HepG2 (cell line): ENCODE data around the gene RABGAP1L. TPM values are rescaled to one million over a fixed set of nuclear protein-coding genes. Genes with fewer than 3 reads are reported as not detected.

ENCODE experiments used
- ATAC-seq: fragments of 200-7000 bp; cut with Tn5 transposase; 3 replicates; pipeline ENCODE4 v1.9.1; 2020; ENCODE audit warnings: mild to moderate bottlenecking, moderate library complexity
- BruUV-seq: library from RNA; stranded (reverse); fragments of 400-500 nt; replicated peaks from 2 replicates; lab custom pipeline; 2021; lab: Mats Ljungman, UMichigan
- CTCF ChIA-PET: fragments of 300-600 bp; formaldehyde crosslinking; extraction: SDS; loops from one replicate; lab custom pipeline; 2021; ENCODE audit warnings: low total read pairs, inconsistent platforms, low intra/inter-chr PET ratio; lab: Yijun Ruan, JAX
- POLR2A ChIA-PET: fragments of 350-600 bp; sonication (Branson Sonifier 250); formaldehyde crosslinking; loops from one replicate; lab custom pipeline; 2020; ENCODE audit warnings: antibody characterized with exemption, inconsistent platforms; lab: Yijun Ruan, JAX
- DNase-seq: peaks from one replicate; pipeline ENCODE4 v3.0.0-alpha.2; 2015; ENCODE audit warnings: low spot score
- FAIRE-seq: peaks from 3 replicates; lab custom pipeline; 2011; peaks lifted over from hg19 to GRCh38; lab: Jason Lieb, UNC
- H2AFZ ChIP-seq: one replicate; pipeline ENCODE4 v1.6.1; 2011; ENCODE audit warnings: low read length, inconsistent platforms
- H3K27ac ChIP-seq: fragments of 300-600 bp; 3 replicates; pipeline ENCODE4 v1.8.0; 2011; ENCODE audit warnings: mixed run types, mild to moderate bottlenecking, mixed read lengths, low read length, inconsistent platforms; ENCODE audit not compliant: insufficient read depth; ENCODE audit errors: extremely low read length
- H3K27me3 ChIP-seq, 2 experiments: fragments of 200-600 bp in 1 of 2; 2 replicates in 1 of 2; 3 replicates in 1 of 2; pipeline versions ENCODE4 v1.6.0 to v1.8.0; 2011; ENCODE audit warnings: low read length in 2 of 2, mild to moderate bottlenecking in 2 of 2, moderate library complexity in 2 of 2, inconsistent platforms in 1 of 2; ENCODE audit not compliant: insufficient read depth in 2 of 2, control insufficient read depth in 1 of 2
- H3K36me3 ChIP-seq, 2 experiments: fragments of 200-600 bp in 1 of 2; replicated peaks in 1 of 2; 2 replicates in 1 of 2; 3 replicates in 1 of 2; pipeline versions ENCODE4 v1.5.1 to v1.8.0; 2011; ENCODE audit warnings: low read length in 2 of 2, inconsistent platforms in 1 of 2; ENCODE audit not compliant: insufficient read depth in 2 of 2, control insufficient read depth in 1 of 2
- H3K4me1 ChIP-seq: 2 replicates; pipeline ENCODE4 v1.5.1; 2012; ENCODE audit warnings: low read length, inconsistent platforms; ENCODE audit not compliant: insufficient read depth
- H3K4me2 ChIP-seq: 2 replicates; pipeline ENCODE4 v1.6.0; 2011; ENCODE audit warnings: low read depth, low read length, inconsistent platforms
- H3K4me3 ChIP-seq, 3 experiments: fragments of 200-600 bp in 1 of 3; sonication (generic), shearing (Covaris generic) in 1 of 3; replicated peaks in 1 of 3; 2 replicates each; pipeline ENCODE4 v1.5.1; 2011 to 2016; ENCODE audit warnings: low read length in 3 of 3, inconsistent platforms in 2 of 3, low read depth in 2 of 3, mild to moderate bottlenecking in 2 of 3, control low read depth in 1 of 3, mixed read lengths in 1 of 3; ENCODE audit not compliant: insufficient read depth in 1 of 3
- H3K79me2 ChIP-seq: one replicate; pipeline ENCODE4 v1.6.1; 2011; ENCODE audit warnings: low read length, inconsistent platforms; ENCODE audit not compliant: insufficient read depth
- H3K9ac ChIP-seq: 2 replicates; pipeline ENCODE4 v1.6.0; 2011; ENCODE audit warnings: mild to moderate bottlenecking, low read depth, low read length, inconsistent platforms; ENCODE audit not compliant: insufficient read depth
- H3K9me3 ChIP-seq: 2 replicates; pipeline ENCODE4 v1.5.1; 2012; ENCODE audit warnings: mild to moderate bottlenecking, low read length
- H4K20me1 ChIP-seq: 2 replicates; pipeline ENCODE4 v1.6.0; 2011; ENCODE audit warnings: inconsistent platforms, mild to moderate bottlenecking, low read length, moderate library complexity; ENCODE audit not compliant: insufficient read depth
- MAX ChIP-seq: IDR thresholded peaks from 2 replicates; pipeline ENCODE4 v1.6.1; 2012; ENCODE audit warnings: inconsistent platforms
- NR2F2 ChIP-seq: IDR thresholded peaks from 2 replicates; pipeline ENCODE4 v1.6.1; 2012; ENCODE audit warnings: low read depth, inconsistent platforms, borderline replicate concordance
- ZNF570 ChIP-seq: sonication (generic); formaldehyde crosslinking; IDR thresholded peaks from 2 replicates; pipeline ENCODE4 v1.4.0; 2020; ENCODE audit warnings: mild to moderate bottlenecking, missing genetic modification reagents, borderline replicate concordance
- WGBS: methylation state at CpG from one replicate; pipeline ENCODE4 v1.1.6; 2017; ENCODE audit warnings: low lambda C conversion rate; 5-methylcytosine and 5-hydroxymethylcytosine counted together
- in situ Hi-C: cut with HindIII; loops from 2 replicates; pipeline ENCODE4 v1.10.0; 2017; ENCODE audit warnings: low pct_unique_long_range_greater_than_20kb; ENCODE audit not compliant: extremely low pct_ligation_motif_present
- intact Hi-C: fragments of 100-400 bp; cut with micrococcal nuclease; formaldehyde crosslinking; loops from one replicate; pipeline ENCODE4 v1.10.0; 2022; ENCODE audit not compliant: unreplicated experiment
- polyA plus RNA-seq, 8 experiments: library from polyadenylated mRNA; depleted of rRNA in 3 of 8; stranded (reverse) in 7 of 8; unstranded in 1 of 8; fragments of >200 nt; fragmentation: Illumina TruSeq in 4 of 8; extraction: Trizol in 4 of 8; gene quantifications; 2 replicates each; pipeline versions ENCODE4 v1.2.1 to v1.2.3, GENCODE V29; 2011 to 2016; ENCODE audit warnings: low read depth in 4 of 8, missing spikeins in 1 of 8, mixed read lengths in 1 of 8; ENCODE audit not compliant: insufficient read depth in 1 of 8
- total RNA-seq, 5 experiments: library from RNA; depleted of rRNA; stranded (reverse); fragments of >200 nt; fragmentation: Illumina TruSeq; extraction: Trizol; gene quantifications; 2 replicates each; pipeline ENCODE4 v1.2.3, GENCODE V29; 2016; ENCODE audit warnings: low read depth in 1 of 5
- TF ChIP-seq, protein P1 (sequence below): IDR thresholded peaks from 2 replicates; pipeline ENCODE4 v1.6.1; 2016; ENCODE audit warnings: low read depth

RABGAP1L gene
- total and polyA plus RNA-seq, 2 of the 13 experiments (the other 11 are each of a cell fraction or from before 2014, with no cell fraction given), result 7.9 to 22.6 TPM

- TF ChIP-seq, protein P1, sequence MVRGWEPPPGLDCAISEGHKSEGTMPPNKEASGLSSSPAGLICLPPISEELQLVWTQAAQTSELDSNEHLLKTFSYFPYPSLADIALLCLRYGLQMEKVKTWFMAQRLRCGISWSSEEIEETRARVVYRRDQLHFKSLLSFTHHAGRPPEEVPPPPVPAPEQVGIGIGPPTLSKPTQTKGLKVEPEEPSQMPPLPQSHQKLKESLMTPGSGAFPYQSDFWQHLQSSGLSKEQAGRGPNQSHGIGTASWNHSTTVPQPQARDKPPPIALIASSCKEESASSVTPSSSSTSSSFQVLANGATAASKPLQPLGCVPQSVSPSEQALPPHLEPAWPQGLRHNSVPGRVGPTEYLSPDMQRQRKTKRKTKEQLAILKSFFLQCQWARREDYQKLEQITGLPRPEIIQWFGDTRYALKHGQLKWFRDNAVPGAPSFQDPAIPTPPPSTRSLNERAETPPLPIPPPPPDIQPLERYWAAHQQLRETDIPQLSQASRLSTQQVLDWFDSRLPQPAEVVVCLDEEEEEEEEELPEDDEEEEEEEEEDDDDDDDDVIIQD (CRISPR knock-in tag), result no peak
- no peak for TF ChIP-seq NR2F2
- TF ChIP-seq ZNF570 (CRISPR knock-in tag), result no peak
Observed at GRCh38 chr1:174839211-174839610, 679.9 kb downstream of the RABGAP1L start (continued).

DNA sequence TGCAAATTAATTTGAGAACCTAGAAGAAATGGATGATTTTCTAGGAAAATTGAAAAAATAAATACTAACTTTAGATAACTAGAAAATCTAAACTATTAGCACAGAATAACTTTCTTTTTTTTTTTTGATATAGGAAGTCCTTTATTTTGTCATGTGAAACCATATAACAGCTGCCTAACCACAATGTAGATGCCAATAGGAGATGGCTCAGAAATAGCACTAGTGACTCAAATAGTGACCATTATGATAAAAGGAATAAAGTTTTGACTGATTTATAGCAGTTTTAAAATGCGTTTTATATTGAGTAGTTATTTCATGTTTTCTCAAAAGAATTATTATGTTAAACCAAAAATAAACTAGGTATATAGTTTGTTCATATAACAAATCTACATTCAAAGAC lies 682.4 kb downstream of the RABGAP1L start:
- intact Hi-C loops (no loop called here), in situ Hi-C loops (no loop called here)
- no peak overlapping the region for H2AFZ ChIP-seq
- no peaks in the 10 kb centered on the region for H3K36me3 ChIP-seq
- 18% methylated on average over 1 of the region's 1 CpG for WGBS
- POLR2A ChIA-PET, result no interaction called here
- H3K9ac ChIP-seq, result no peak overlapping the region
- no peak for FAIRE-seq
- H3K27ac ChIP-seq, result no peak overlapping the region
- no peaks in the 10 kb centered on the region for H3K4me1 ChIP-seq
- no peaks in the 10 kb centered on the region for H3K9me3 ChIP-seq
- no TSS peak for BruUV-seq
- no peak for TF ChIP-seq MAX
- TF ChIP-seq, all 625 proteins: peak for 0
- CTCF ChIA-PET, result no interaction called here
- no peaks in the 10 kb centered on the region for H3K27me3 ChIP-seq
- ATAC-seq (no peak), DNase-seq (no peak)
- H4K20me1 ChIP-seq, result no peaks in the 10 kb centered on the region
- no peak overlapping the region for H3K4me3 ChIP-seq
- H3K79me2 ChIP-seq, result no peaks in the 10 kb centered on the region
- H3K4me2 ChIP-seq, result no peak overlapping the region
